AG09309 (cell line): Measurements from ENCODE around the gene INPP5J.
"Not testable (repeated sequence)": the region's sequence is repeated elsewhere in the genome, so short reads cannot be mapped to it uniquely, and the experiment has no call there.

ENCODE experiments used
- DNase-seq: peaks from one replicate; pipeline ENCODE4 v3.0.0-alpha.2; 2010; ENCODE audit warnings: low read depth
- H3K4me3 ChIP-seq: 2 replicates; pipeline ENCODE4 v1.5.1; 2011; ENCODE audit warnings: mild to moderate bottlenecking, low read depth, low read length, moderate library complexity; ENCODE audit not compliant: control insufficient read depth
- TF ChIP-seq, protein P1 (sequence below): IDR thresholded peaks from 2 replicates; pipeline ENCODE4 v1.5.1; 2011; ENCODE audit warnings: mild to moderate bottlenecking, low read depth, low read length, inconsistent platforms; ENCODE audit not compliant: insufficient read depth, control insufficient read depth; ENCODE audit errors: missing control alignments

INPP5J gene, protein sequence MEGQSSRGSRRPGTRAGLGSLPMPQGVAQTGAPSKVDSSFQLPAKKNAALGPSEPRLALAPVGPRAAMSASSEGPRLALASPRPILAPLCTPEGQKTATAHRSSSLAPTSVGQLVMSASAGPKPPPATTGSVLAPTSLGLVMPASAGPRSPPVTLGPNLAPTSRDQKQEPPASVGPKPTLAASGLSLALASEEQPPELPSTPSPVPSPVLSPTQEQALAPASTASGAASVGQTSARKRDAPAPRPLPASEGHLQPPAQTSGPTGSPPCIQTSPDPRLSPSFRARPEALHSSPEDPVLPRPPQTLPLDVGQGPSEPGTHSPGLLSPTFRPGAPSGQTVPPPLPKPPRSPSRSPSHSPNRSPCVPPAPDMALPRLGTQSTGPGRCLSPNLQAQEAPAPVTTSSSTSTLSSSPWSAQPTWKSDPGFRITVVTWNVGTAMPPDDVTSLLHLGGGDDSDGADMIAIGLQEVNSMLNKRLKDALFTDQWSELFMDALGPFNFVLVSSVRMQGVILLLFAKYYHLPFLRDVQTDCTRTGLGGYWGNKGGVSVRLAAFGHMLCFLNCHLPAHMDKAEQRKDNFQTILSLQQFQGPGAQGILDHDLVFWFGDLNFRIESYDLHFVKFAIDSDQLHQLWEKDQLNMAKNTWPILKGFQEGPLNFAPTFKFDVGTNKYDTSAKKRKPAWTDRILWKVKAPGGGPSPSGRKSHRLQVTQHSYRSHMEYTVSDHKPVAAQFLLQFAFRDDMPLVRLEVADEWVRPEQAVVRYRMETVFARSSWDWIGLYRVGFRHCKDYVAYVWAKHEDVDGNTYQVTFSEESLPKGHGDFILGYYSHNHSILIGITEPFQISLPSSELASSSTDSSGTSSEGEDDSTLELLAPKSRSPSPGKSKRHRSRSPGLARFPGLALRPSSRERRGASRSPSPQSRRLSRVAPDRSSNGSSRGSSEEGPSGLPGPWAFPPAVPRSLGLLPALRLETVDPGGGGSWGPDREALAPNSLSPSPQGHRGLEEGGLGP

GRCh38 chr22:31122532-31123291 lies at the start of gene INPP5J:
TSS of gene INPP5J (plus strand) at chr22:31122966. CDS start at chr22:31123015, 49 bp downstream.
- DNase-seq, result no peak
- peak within 1 kb of the TSS; percentile 44 for H3K4me3 ChIP-seq
- TF ChIP-seq, protein P1, sequence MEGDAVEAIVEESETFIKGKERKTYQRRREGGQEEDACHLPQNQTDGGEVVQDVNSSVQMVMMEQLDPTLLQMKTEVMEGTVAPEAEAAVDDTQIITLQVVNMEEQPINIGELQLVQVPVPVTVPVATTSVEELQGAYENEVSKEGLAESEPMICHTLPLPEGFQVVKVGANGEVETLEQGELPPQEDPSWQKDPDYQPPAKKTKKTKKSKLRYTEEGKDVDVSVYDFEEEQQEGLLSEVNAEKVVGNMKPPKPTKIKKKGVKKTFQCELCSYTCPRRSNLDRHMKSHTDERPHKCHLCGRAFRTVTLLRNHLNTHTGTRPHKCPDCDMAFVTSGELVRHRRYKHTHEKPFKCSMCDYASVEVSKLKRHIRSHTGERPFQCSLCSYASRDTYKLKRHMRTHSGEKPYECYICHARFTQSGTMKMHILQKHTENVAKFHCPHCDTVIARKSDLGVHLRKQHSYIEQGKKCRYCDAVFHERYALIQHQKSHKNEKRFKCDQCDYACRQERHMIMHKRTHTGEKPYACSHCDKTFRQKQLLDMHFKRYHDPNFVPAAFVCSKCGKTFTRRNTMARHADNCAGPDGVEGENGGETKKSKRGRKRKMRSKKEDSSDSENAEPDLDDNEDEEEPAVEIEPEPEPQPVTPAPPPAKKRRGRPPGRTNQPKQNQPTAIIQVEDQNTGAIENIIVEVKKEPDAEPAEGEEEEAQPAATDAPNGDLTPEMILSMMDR, result no peak

- not testable (repeated sequence) for H3K4me3 ChIP-seq, DNase-seq
These were observed 49.6 kb upstream of the INPP5J start for GRCh38 chr22:31073125-31073524.

GRCh38 chr22:31073545-31074145 lies 49.1 kb upstream of the INPP5J start:
- DNase-seq, H3K4me3 ChIP-seq: not testable (repeated sequence)

- H3K4me3 ChIP-seq, result no peak overlapping the region
- peak; percentile 46 for DNase-seq
- TF ChIP-seq, protein P1, result no peak
These were observed 46.8 kb upstream of the INPP5J start for GRCh38 chr22:31075961-31076360.

DNA sequence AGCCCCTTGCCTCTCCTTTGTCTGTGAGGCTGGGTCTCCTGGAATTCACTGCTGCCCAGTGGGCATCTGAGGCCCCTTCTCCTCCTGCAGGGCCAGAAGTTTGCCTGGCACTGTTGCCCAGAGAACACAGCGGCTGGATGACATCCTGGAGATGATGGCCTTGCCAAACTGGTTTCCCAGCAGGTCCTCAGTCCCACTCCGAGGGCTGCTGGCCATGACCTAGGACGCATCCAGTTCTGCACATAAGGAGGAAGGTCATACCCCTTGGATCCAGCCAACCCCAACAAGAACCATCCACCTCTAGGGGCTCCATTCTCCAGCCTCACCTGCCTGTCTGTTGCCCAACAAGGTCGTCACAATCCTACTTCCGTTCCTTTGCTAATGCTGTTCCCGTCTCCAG lies 45.1 kb upstream of the INPP5J start:
- DNase-seq, result no peak
- TF ChIP-seq, protein P1, result no peak
- no peak overlapping the region for H3K4me3 ChIP-seq

DNA sequence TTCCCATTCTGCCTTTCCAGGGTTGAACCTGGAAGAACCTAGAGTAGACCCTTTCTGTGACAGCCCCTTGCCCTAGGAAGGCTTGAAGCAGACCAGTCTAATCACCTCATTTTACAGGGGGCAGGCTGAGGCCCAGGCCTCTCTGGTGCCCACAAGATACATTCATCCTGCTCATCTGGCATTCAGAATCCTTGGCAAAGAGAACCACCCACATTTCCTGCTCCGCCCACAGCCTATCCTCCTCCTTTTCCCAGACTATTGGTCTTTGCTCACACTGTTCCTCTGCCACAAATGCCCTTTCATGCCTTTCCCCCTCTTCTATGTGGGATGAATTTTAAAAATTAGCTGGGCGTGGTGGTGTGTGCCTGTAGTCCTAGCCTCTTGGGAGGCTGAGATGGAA lies 44.4 kb upstream of the INPP5J start:
- not testable (repeated sequence) for H3K4me3 ChIP-seq, DNase-seq

GRCh38 chr22:31079095-31079642 lies 43.6 kb upstream of the INPP5J start:
- TF ChIP-seq, protein P1, result no peak
- no peak for DNase-seq
- no peak overlapping the region for H3K4me3 ChIP-seq
